ENCODE results near the gene TOMM20. TPM values are rescaled to one million over a fixed set of nuclear protein-coding genes. Genes with fewer than 3 reads are reported as not detected.
A peak's percentile ranks its signal among the peaks of the same experiment; 100 is the strongest.

The TOMM20 gene
- total RNA-seq, 1 donor from 2014 or later: 150 TPM

DNA sequence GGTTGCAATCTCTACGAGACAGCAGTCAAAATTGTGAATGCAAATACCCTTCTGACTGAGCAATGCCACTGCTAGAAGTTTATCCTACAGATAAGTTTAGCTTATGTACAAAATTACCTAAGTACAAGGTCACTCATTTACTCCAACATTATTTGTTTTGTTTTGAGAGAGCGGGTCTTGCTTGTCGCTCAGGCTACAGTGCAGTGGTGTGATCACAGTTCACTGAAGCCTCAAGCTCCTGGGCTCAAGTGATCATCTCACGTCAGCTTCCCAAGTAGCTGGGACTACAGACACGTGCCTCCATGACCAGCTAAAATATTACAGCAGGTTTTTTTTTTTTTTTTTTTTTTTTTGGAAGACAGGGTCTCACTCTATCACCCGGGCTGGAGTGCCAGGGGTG, 17.0 kb upstream of the TOMM20 start:
- DNase-seq (ENCODE audit: low read depth, low spot score): no peak
- Mint-ChIP-seq H3K9me3 (no peaks in the 10 kb centered on the region), H3K27ac (ENCODE audit: unreplicated experiment) (no peak overlapping the region), H3K4me3 (no peak overlapping the region), H3K4me1 (no peaks in the 10 kb centered on the region), H3K36me3 (ENCODE audit: low read depth) (peaks cover 22% of the 10 kb centered on the region), H3K27me3 (ENCODE audit: low read depth) (no peaks in the 10 kb centered on the region)
- TF ChIP-seq, protein P1, sequence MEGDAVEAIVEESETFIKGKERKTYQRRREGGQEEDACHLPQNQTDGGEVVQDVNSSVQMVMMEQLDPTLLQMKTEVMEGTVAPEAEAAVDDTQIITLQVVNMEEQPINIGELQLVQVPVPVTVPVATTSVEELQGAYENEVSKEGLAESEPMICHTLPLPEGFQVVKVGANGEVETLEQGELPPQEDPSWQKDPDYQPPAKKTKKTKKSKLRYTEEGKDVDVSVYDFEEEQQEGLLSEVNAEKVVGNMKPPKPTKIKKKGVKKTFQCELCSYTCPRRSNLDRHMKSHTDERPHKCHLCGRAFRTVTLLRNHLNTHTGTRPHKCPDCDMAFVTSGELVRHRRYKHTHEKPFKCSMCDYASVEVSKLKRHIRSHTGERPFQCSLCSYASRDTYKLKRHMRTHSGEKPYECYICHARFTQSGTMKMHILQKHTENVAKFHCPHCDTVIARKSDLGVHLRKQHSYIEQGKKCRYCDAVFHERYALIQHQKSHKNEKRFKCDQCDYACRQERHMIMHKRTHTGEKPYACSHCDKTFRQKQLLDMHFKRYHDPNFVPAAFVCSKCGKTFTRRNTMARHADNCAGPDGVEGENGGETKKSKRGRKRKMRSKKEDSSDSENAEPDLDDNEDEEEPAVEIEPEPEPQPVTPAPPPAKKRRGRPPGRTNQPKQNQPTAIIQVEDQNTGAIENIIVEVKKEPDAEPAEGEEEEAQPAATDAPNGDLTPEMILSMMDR (conservative IDR thresholded peaks at IDR 0.05): no peak

GRCh38 chr1:235142991-235143390, 14.4 kb upstream of the TOMM20 start:
- Mint-ChIP-seq H3K27ac (ENCODE audit: unreplicated experiment) (no peak overlapping the region), H3K27me3 (ENCODE audit: low read depth) (no peaks in the 10 kb centered on the region), H3K4me3 (no peak overlapping the region), H3K4me1 (no peaks in the 10 kb centered on the region), H3K36me3 (ENCODE audit: low read depth) (peaks cover 16% of the 10 kb centered on the region), H3K9me3 (no peaks in the 10 kb centered on the region)
- TF ChIP-seq, protein P1 (conservative IDR thresholded peaks at IDR 0.05): no peak
- no peak for DNase-seq (ENCODE audit: low read depth, low spot score)

DNA sequence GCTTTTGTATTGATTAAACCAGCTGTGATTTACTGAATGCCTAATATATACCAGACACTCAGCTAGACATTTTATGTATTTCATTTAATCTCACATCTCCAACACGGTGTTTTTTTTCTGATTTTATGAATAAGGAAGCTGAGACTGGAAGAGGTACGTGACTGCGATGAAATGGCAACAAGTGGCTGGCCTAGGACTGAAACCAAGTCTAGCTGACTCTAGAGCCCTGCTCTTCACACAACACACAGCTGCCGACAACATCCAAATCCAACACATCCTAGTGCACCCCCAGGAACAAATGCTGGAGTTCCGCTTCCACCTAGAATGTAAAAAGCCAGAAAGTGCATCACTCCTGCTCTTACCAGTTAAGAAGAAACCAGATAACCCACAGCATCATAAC, 10.7 kb upstream of the TOMM20 start:
- no peaks in the 10 kb centered on the region for H3K4me1 Mint-ChIP-seq
- H3K27ac Mint-ChIP-seq (ENCODE audit: unreplicated experiment): no peak overlapping the region
- no peaks in the 10 kb centered on the region for H3K9me3 Mint-ChIP-seq
- no peaks in the 10 kb centered on the region for H3K27me3 Mint-ChIP-seq (ENCODE audit: low read depth)
- H3K4me3 Mint-ChIP-seq: no peak overlapping the region
- TF ChIP-seq, protein P1 (conservative IDR thresholded peaks at IDR 0.05): no peak
- peaks cover 22% of the 10 kb centered on the region for H3K36me3 Mint-ChIP-seq (ENCODE audit: low read depth)
- DNase-seq (ENCODE audit: low read depth, low spot score): no peak

DNA sequence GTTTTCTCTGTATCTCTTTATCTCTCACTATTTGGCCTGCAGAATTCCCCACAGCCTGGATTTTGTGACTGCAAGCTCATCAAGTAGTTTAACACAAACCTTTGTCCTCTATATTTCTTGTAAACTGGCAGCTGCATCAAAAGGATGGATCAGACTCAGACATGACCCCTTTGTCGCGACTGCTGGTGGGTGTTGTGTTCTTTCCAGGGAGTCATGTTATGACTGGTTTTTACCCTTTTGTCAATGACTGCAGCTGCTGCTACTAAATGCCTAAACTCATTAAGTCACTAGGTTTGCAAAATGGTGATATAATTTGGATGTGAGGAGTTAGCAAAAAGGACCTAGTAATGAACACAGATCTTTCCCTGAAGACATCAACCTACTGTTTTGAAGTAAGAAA, 10.2 kb upstream of the TOMM20 start:
- no peaks in the 10 kb centered on the region for H3K4me1 Mint-ChIP-seq
- no peak overlapping the region for H3K4me3 Mint-ChIP-seq
- no peaks in the 10 kb centered on the region for H3K9me3 Mint-ChIP-seq
- peak overlapping the region; percentile 48 for H3K27ac Mint-ChIP-seq (ENCODE audit: unreplicated experiment)
- H3K36me3 Mint-ChIP-seq (ENCODE audit: low read depth): peaks cover 22% of the 10 kb centered on the region
- TF ChIP-seq, protein P1 (conservative IDR thresholded peaks at IDR 0.05): no peak
- no peaks in the 10 kb centered on the region for H3K27me3 Mint-ChIP-seq (ENCODE audit: low read depth)
- no peak for DNase-seq (ENCODE audit: low read depth, low spot score)

DNA sequence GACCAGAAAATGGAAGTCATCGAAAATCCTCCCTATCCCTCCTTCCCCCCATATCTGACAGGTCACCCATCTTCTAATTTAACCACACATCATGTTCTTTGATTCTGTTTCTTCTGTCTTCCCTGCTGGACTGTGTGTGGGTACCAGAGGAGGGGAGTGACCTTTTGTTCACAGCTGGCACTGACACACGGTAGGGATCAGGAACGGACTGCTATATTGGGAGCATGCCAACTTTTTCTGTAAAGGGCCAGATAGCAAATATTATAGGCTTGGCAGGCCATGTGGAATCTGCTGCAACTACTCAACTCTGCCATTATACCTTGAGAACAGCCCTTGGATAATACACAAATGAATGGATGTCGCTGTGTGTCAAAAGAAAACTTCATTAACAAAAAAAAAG, 7.5 kb upstream of the TOMM20 start:
- no peaks in the 10 kb centered on the region for H3K27me3 Mint-ChIP-seq (ENCODE audit: low read depth)
- TF ChIP-seq, protein P1 (conservative IDR thresholded peaks at IDR 0.05): no peak
- H3K4me1 Mint-ChIP-seq: no peaks in the 10 kb centered on the region
- no peaks in the 10 kb centered on the region for H3K9me3 Mint-ChIP-seq
- no peak overlapping the region for H3K4me3 Mint-ChIP-seq
- H3K27ac Mint-ChIP-seq (ENCODE audit: unreplicated experiment): no peak overlapping the region
- H3K36me3 Mint-ChIP-seq (ENCODE audit: low read depth): peaks cover 11% of the 10 kb centered on the region
- DNase-seq (ENCODE audit: low read depth, low spot score): no peak

- no peaks in the 10 kb centered on the region for H3K9me3 Mint-ChIP-seq
- peaks cover 5% of the 10 kb centered on the region for H3K4me1 Mint-ChIP-seq
- TF ChIP-seq, protein P1 (conservative IDR thresholded peaks at IDR 0.05): no peak
- H3K27me3 Mint-ChIP-seq (ENCODE audit: low read depth): no peaks in the 10 kb centered on the region
- H3K4me3 Mint-ChIP-seq: no peak overlapping the region
- no peak overlapping the region for H3K27ac Mint-ChIP-seq (ENCODE audit: unreplicated experiment)
- no peak for DNase-seq (ENCODE audit: low read depth, low spot score)
- H3K36me3 Mint-ChIP-seq (ENCODE audit: low read depth): peaks cover 13% of the 10 kb centered on the region
Observed at GRCh38 chr1:235134171-235134570, 5.5 kb upstream of the TOMM20 start.
